WTC11 (cell line): Measurements from ENCODE around the gene VPS35L. TPM values are rescaled to one million over a fixed set of nuclear protein-coding genes. Genes with fewer than 3 reads are reported as not detected.

Experiments used
- ATAC-seq: fragments of 200-7000 bp; cut with Tn5 transposase; 2 replicates; pipeline ENCODE4 v1.10.0; 2021; ENCODE audit warnings: mild to moderate bottlenecking, moderate library complexity
- CTCF ChIA-PET: fragments of 300-600 bp; sonication (Branson Sonifier 250); formaldehyde crosslinking; loops from one replicate; lab custom pipeline; 2021; ENCODE audit warnings: antibody characterized with exemption; lab: Charles Lee
- POLR2A ChIA-PET: fragments of 350-600 bp; sonication (Branson Sonifier 250); formaldehyde crosslinking; loops from one replicate; lab custom pipeline; 2021; ENCODE audit warnings: antibody characterized with exemption; lab: Charles Lee
- DNase-seq: peaks from one replicate; pipeline ENCODE4 v3.0.0; 2021; ENCODE audit warnings: low spot score
- H3K27ac Mint-ChIP-seq: 2 replicates; pipeline ENCODE4 v1.8.0; 2021; ENCODE audit warnings: mixed read lengths
- H3K27me3 Mint-ChIP-seq: 2 replicates; pipeline ENCODE4 v1.8.0; 2021; ENCODE audit warnings: low read depth, mild to moderate bottlenecking, moderate library complexity, mixed read lengths
- H3K36me3 Mint-ChIP-seq: 2 replicates; pipeline ENCODE4 v1.8.0; 2021; ENCODE audit warnings: mixed read lengths
- H3K4me1 Mint-ChIP-seq: 2 replicates; pipeline ENCODE4 v1.8.0; 2022; ENCODE audit warnings: mixed read lengths
- H3K4me3 Mint-ChIP-seq: 2 replicates; pipeline ENCODE4 v1.8.0; 2021; ENCODE audit warnings: mild to moderate bottlenecking, moderate library complexity, mixed read lengths
- H3K9me3 Mint-ChIP-seq: 2 replicates; pipeline ENCODE4 v1.8.0; 2021; ENCODE audit warnings: mixed read lengths
- AFF4 ChIP-seq: sonication (generic); formaldehyde crosslinking; IDR thresholded peaks from 2 replicates; pipeline ENCODE4 v1.8.1; 2023; ENCODE audit warnings: mild to moderate bottlenecking, missing genetic modification reagents, borderline replicate concordance
- AR ChIP-seq: fragments of 250-450 bp; sonication (Bioruptor Pico); IDR thresholded peaks from 2 replicates; pipeline ENCODE4 v1.9.0; 2021; ENCODE audit warnings: mild to moderate bottlenecking
- ATF1 ChIP-seq: sonication (generic); formaldehyde crosslinking; IDR thresholded peaks from 2 replicates; pipeline ENCODE4 v1.8.1; 2023; ENCODE audit warnings: mild to moderate bottlenecking, moderate library complexity, missing genetic modification reagents
- CDX4 ChIP-seq: fragments of 250-450 bp; sonication (Bioruptor Pico); IDR thresholded peaks from 2 replicates; pipeline ENCODE4 v1.9.0; 2021; ENCODE audit warnings: moderate library complexity, mild to moderate bottlenecking, inconsistent platforms, borderline replicate concordance
- CREM ChIP-seq: sonication (generic); formaldehyde crosslinking; IDR thresholded peaks from 2 replicates; pipeline ENCODE4 v1.8.1; 2022; ENCODE audit warnings: mild to moderate bottlenecking, missing genetic modification reagents, moderate library complexity
- E2F1 ChIP-seq: sonication (generic); formaldehyde crosslinking; IDR thresholded peaks from 2 replicates; pipeline ENCODE4 v1.8.0; 2022; ENCODE audit warnings: mild to moderate bottlenecking, missing genetic modification reagents
- E2F4 ChIP-seq: sonication (generic); formaldehyde crosslinking; IDR thresholded peaks from 2 replicates; pipeline ENCODE4 v1.8.1; 2022; ENCODE audit warnings: low read depth, mild to moderate bottlenecking, moderate library complexity, missing genetic modification reagents, borderline replicate concordance
- E2F5 ChIP-seq: sonication (generic); formaldehyde crosslinking; IDR thresholded peaks from 2 replicates; pipeline ENCODE4 v1.8.1; 2022; ENCODE audit warnings: mild to moderate bottlenecking, moderate library complexity, missing genetic modification reagents
- FOXP1 ChIP-seq: sonication (generic); formaldehyde crosslinking; IDR thresholded peaks from 2 replicates; pipeline ENCODE4 v1.8.0; 2022; ENCODE audit warnings: missing genetic modification reagents, mild to moderate bottlenecking, moderate library complexity, borderline replicate concordance
- NFE2L1 ChIP-seq: sonication (generic); formaldehyde crosslinking; IDR thresholded peaks from 2 replicates; pipeline ENCODE4 v1.8.1; 2023; ENCODE audit warnings: missing genetic modification reagents
- SMAD3 ChIP-seq: sonication (generic); formaldehyde crosslinking; IDR thresholded peaks from 2 replicates; pipeline ENCODE4 v1.8.0; 2022; ENCODE audit warnings: missing genetic modification reagents, mild to moderate bottlenecking, borderline replicate concordance
- TEAD4 ChIP-seq: sonication (generic); formaldehyde crosslinking; IDR thresholded peaks from 2 replicates; pipeline ENCODE4 v1.8.0; 2022; ENCODE audit warnings: mild to moderate bottlenecking, missing genetic modification reagents
- USF1 ChIP-seq: sonication (generic); formaldehyde crosslinking; IDR thresholded peaks from 2 replicates; pipeline ENCODE4 v1.8.0; 2022; ENCODE audit warnings: mild to moderate bottlenecking, missing genetic modification reagents
- ZMAT4 ChIP-seq: fragments of 250-450 bp; sonication (Bioruptor Pico); IDR thresholded peaks from 2 replicates; pipeline ENCODE4 v1.9.0; 2021; ENCODE audit warnings: mild to moderate bottlenecking
- ZNF138 ChIP-seq: sonication (generic); formaldehyde crosslinking; conservative IDR thresholded peaks from 2 replicates; pipeline ENCODE4 v1.8.1; 2022; ENCODE audit warnings: mild to moderate bottlenecking, moderate library complexity, missing genetic modification reagents
- ZNF423 ChIP-seq: fragments of 250-450 bp; sonication (Bioruptor Pico); IDR thresholded peaks from 2 replicates; pipeline ENCODE4 v2.1.2; 2022; ENCODE audit warnings: mild to moderate bottlenecking, moderate library complexity
- total RNA-seq: library from RNA; stranded (reverse); gene quantifications from 3 replicates; pipeline ENCODE4 v1.2.3, GENCODE V29; 2021

VPS35L gene
- total RNA-seq, 1 experiment from 2014 or later: 59.7 TPM

GRCh38 chr16:19607616-19608280, 52.2 kb downstream of the VPS35L start:
- POLR2A ChIA-PET: no interaction called here
- Mint-ChIP-seq H3K9me3 (peaks cover 11% of the 10 kb centered on the region), H3K27ac (no peak overlapping the region), H3K27me3 (no peaks in the 10 kb centered on the region), H3K4me3 (no peak overlapping the region), H3K36me3 (peaks cover 69% of the 10 kb centered on the region), H3K4me1 (no peaks in the 10 kb centered on the region)
- TF ChIP-seq AFF4 (CRISPR knock-in tag) (no peak), E2F1 (no peak), ZNF138 (CRISPR knock-in tag) (no peak), USF1 (no peak), ZMAT4 (CRISPR knock-in tag) (no peak), ATF1 (CRISPR knock-in tag) (no peak), E2F4 (no peak), E2F5 (CRISPR knock-in tag) (no peak)
- ATAC-seq (no peak), DNase-seq (no peak)
- CTCF ChIA-PET: interaction anchor here (1.1 to 2.2 kb wide), 2 partner anchors 9 to 24 kb away, joined by 3 to 9 read pairs; no protein-coding TSS in a partner anchor

GRCh38 chr16:19609359-19609758, 53.9 kb downstream of the VPS35L start:
- Mint-ChIP-seq H3K4me3 (no peak overlapping the region), H3K27ac (peak overlapping the region; percentile 55; the same call in 1 of the 2 replicates), H3K27me3 (no peaks in the 10 kb centered on the region), H3K4me1 (no peaks in the 10 kb centered on the region), H3K9me3 (peaks cover 11% of the 10 kb centered on the region), H3K36me3 (peaks cover 60% of the 10 kb centered on the region)
- POLR2A ChIA-PET: no interaction called here
- ATAC-seq (no peak), DNase-seq (no peak)
- CTCF ChIA-PET: interaction anchor here (0.7 to 1.9 kb wide), 2 partner anchors 10 to 26 kb away, joined by 3 to 10 read pairs; no protein-coding TSS in a partner anchor
- TF ChIP-seq SMAD3: no peak
- TF ChIP-seq ZMAT4 (CRISPR knock-in tag): no peak
- no peak for TF ChIP-seq AFF4 (CRISPR knock-in tag)
- no peak for TF ChIP-seq NFE2L1 (CRISPR knock-in tag)
- no peak for TF ChIP-seq ZNF423 (CRISPR knock-in tag)
- TF ChIP-seq TEAD4 (CRISPR knock-in tag): no peak
- no peak for TF ChIP-seq AR (CRISPR knock-in tag)
- no peak for TF ChIP-seq CREM (CRISPR knock-in tag)
- TF ChIP-seq FOXP1 (CRISPR knock-in tag): no peak
- no peak for TF ChIP-seq CDX4
